ENCODE results near the gene UBXN6. TPM values are rescaled to one million over a fixed set of nuclear protein-coding genes. Genes with fewer than 3 reads are reported as not detected.

UBXN6 gene
- total RNA-seq, 1 donor from 2014 or later: 113 TPM

DNA sequence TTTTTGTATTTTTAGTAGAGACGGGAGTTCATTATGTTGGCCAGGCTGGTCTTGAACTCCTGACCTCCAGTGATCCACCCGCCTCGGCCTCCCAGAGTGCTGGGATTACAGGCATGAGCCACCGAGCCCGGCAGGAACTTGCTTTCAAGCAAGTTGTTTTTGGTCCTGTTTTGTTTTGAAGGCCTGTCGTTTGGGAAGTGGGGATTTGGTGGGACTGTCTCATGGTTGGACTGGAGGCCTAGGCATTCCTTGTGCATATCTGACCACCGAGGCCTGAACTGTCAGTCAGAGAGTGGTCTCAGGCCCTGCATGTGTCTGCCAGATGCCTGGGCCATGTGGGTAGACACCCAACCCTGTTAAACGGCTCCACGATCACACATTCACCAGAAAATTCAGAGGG lies 26.3 kb downstream of the UBXN6 start:
- peaks cover 7% of the 10 kb centered on the region for H3K36me3 ChIP-seq
- DNase-seq: no peak
- H3K27ac ChIP-seq: peak overlapping the region; percentile 24
- H3K27me3 ChIP-seq: no peaks in the 10 kb centered on the region
- H3K4me1 ChIP-seq: no peaks in the 10 kb centered on the region
- TF ChIP-seq, protein P1, sequence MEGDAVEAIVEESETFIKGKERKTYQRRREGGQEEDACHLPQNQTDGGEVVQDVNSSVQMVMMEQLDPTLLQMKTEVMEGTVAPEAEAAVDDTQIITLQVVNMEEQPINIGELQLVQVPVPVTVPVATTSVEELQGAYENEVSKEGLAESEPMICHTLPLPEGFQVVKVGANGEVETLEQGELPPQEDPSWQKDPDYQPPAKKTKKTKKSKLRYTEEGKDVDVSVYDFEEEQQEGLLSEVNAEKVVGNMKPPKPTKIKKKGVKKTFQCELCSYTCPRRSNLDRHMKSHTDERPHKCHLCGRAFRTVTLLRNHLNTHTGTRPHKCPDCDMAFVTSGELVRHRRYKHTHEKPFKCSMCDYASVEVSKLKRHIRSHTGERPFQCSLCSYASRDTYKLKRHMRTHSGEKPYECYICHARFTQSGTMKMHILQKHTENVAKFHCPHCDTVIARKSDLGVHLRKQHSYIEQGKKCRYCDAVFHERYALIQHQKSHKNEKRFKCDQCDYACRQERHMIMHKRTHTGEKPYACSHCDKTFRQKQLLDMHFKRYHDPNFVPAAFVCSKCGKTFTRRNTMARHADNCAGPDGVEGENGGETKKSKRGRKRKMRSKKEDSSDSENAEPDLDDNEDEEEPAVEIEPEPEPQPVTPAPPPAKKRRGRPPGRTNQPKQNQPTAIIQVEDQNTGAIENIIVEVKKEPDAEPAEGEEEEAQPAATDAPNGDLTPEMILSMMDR (IDR thresholded peaks at IDR 0.05): no peak
- H3K4me3 ChIP-seq: no peak overlapping the region
- no peak for ATAC-seq
- no peaks in the 10 kb centered on the region for H3K9me3 ChIP-seq
- intact Hi-C loops (cut with DNase I): no loop called here

DNA sequence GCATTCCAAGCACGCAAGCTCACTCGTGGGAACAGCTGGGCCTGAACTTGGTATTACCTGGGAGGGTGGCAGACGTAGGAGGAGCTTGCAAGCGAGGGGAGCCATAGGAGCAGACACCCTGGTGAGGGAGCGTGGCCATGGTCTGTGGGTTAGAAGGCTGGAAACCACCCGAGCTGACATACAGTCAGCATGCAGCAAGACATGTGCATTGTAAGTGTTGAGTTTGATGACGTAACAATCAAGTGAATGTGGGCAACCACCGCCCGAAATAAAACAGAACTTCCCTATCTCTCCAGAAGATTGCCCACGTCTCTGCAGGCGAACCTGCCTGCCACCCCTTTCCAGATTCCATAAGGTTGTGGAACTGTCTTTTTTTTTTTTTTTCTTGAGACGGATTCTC lies 26.8 kb downstream of the UBXN6 start:
- TF ChIP-seq, protein P1 (IDR thresholded peaks at IDR 0.05): no peak
- intact Hi-C loops (cut with DNase I): no loop called here
- no peak overlapping the region for H3K27ac ChIP-seq
- peaks cover 7% of the 10 kb centered on the region for H3K36me3 ChIP-seq
- no peak for DNase-seq
- peak; percentile 71 for ATAC-seq
- no peaks in the 10 kb centered on the region for H3K27me3 ChIP-seq
- no peak overlapping the region for H3K4me3 ChIP-seq
- H3K9me3 ChIP-seq: no peaks in the 10 kb centered on the region
- no peaks in the 10 kb centered on the region for H3K4me1 ChIP-seq

DNA sequence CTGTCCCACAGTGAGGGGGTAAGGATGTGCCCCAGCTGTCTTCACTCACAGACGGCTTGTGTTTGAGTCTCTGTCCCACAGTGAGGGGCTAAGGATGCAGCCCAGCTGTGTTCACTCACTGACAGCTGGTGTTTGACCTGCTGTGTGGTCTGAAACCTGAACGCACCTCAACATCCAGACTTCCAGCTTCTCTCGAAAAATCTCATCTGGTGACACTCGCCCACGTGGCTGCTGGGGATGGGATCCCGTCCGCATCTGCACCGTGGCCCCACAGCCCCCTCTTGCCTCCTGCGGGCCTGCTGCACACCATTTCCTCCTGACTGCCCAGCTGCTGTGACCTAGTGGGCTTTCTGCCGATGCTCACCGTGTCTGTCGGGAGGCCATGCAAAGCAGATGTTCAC lies 27.8 kb downstream of the UBXN6 start:
- Histone ChIP-seq H3K4me3 (no peak overlapping the region), H3K27ac (no peak overlapping the region), H3K27me3 (no peaks in the 10 kb centered on the region), H3K36me3 (peaks cover 7% of the 10 kb centered on the region), H3K9me3 (no peaks in the 10 kb centered on the region), H3K4me1 (no peaks in the 10 kb centered on the region)
- TF ChIP-seq, protein P1 (IDR thresholded peaks at IDR 0.05): no peak
- ATAC-seq: peak; percentile 8
- DNase-seq: no peak
- intact Hi-C loops (cut with DNase I): no loop called here

DNA sequence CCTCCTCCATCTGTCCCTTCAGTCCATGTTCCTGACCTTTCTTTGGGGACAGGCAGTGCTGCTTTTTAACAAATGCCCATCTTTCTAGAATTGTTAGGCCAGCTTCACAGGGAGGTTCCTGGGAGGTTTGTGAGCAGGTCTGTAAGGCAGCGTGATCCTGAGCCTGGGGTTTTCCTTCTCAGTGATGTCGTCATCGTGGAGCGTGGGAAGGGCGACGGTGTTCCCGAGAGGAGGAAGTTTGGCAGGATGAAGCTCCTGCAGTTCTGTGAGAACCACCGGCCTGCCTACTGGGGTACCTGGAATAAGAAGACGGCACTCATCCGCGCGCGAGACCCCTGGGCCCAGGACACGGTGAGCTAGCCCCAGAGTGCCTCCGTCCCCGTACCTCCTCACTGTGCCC lies 28.3 kb downstream of the UBXN6 start:
- H3K36me3 ChIP-seq: peaks cover 7% of the 10 kb centered on the region
- H3K4me1 ChIP-seq: no peaks in the 10 kb centered on the region
- H3K4me3 ChIP-seq: no peak overlapping the region
- no peaks in the 10 kb centered on the region for H3K9me3 ChIP-seq
- DNase-seq (no peak), ATAC-seq (no peak)
- no peak overlapping the region for H3K27ac ChIP-seq
- intact Hi-C loops (cut with DNase I): no loop called here
- TF ChIP-seq, protein P1 (IDR thresholded peaks at IDR 0.05): no peak
- no peaks in the 10 kb centered on the region for H3K27me3 ChIP-seq

DNA sequence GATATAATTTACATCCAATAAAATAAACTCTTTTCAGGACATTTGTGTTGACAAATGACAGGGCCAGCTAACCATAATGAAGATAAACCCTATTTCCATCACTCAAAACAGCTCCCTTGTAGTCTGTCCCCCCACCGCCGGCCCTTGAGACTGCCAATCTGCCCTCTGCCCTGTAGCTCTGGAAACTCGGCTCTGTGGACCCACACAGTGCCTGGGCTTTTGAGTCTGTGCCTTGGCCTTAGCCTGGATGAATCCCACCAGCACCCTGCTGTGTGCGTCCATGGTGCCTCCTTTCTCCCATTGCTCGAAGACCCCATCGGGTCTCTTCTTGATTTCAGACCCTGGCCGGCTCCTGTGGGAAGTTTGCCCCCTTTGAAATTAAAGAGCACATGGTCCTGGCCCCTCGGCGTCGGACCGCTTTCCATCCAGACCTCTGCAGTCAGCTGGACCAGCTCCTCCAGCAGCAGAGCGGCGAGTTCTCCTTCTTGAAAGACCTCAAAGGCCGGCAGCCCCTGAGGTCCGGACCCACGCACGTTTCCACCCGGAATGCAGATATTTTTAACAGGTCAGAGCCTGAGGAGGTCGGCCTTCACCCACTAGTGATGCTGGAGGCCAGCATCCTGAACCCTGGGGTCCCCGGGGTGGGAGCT lies 29.1 kb downstream of the UBXN6 start:
- Histone ChIP-seq H3K9me3 (no peaks in the 10 kb centered on the region), H3K4me1 (no peaks in the 10 kb centered on the region), H3K27ac (no peak overlapping the region), H3K36me3 (peaks cover 11% of the 10 kb centered on the region), H3K27me3 (no peaks in the 10 kb centered on the region), H3K4me3 (no peak overlapping the region)
- intact Hi-C loops (cut with DNase I): no loop called here
- TF ChIP-seq, protein P1 (IDR thresholded peaks at IDR 0.05): no peak
- DNase-seq (no peak), ATAC-seq (no peak)

DNA sequence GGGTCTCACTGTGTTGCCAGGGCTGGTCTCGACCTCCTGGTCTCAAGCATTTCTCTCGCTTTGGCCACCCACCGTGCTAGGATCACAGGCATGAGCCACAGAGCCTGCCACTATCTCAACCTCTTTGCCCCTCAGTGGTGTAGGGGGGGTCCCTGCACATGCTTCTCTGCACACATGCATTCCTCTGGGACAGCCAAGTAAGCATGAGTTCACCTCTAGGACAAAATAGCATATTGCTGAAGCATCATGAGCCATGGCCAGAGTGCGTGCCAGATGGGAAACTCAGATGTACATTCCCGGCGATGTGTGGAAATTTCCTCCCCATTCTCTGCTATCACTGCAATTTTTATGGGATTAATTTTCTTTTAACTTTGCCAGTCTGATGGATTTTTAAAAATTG lies 32.1 kb downstream of the UBXN6 start:
- TF ChIP-seq, protein P1 (IDR thresholded peaks at IDR 0.05): no peak
- ATAC-seq (no peak), DNase-seq (no peak)
- H3K4me3 ChIP-seq: no peak overlapping the region
- H3K36me3 ChIP-seq: peaks cover 8% of the 10 kb centered on the region
- H3K27me3 ChIP-seq: no peaks in the 10 kb centered on the region
- no peaks in the 10 kb centered on the region for H3K9me3 ChIP-seq
- H3K27ac ChIP-seq: no peak overlapping the region
- no peaks in the 10 kb centered on the region for H3K4me1 ChIP-seq
- intact Hi-C loops (cut with DNase I): no loop called here
